Measurements from ENCODE around the gene ASB8. TPM values are rescaled to one million over a fixed set of nuclear protein-coding genes. Genes with fewer than 3 reads are reported as not detected.
A peak's percentile ranks its signal among the peaks of the same experiment; 100 is the strongest.
"Not testable (repeated sequence)": the region's sequence is repeated elsewhere in the genome, so short reads cannot be mapped to it uniquely, and the experiment has no call there.

ASB8 gene
- total RNA-seq, 2 donors from 2014 or later, result 35.7 to 68.6 TPM

- H3K4me3 ChIP-seq, result no peak overlapping the region
- peaks cover 89% of the 10 kb centered on the region for H3K36me3 ChIP-seq
- no peaks in the 10 kb centered on the region for H3K27me3 ChIP-seq
- peaks cover 0 to 15% of the 10 kb centered on the region in 2 donors for H3K4me1 ChIP-seq
- no peak for DNase-seq (ENCODE audit: low spot score)
- H3K27ac ChIP-seq, result no peak overlapping the region
- H3K9me3 ChIP-seq, result no peaks in the 10 kb centered on the region
- TF ChIP-seq CTCF (IDR thresholded peaks at IDR 0.05), result no peak
Observed at GRCh38 chr12:48131517-48131916, 25.8 kb downstream of the ASB8 start.

GRCh38 chr12:48129376-48129775 lies 27.9 kb downstream of the ASB8 start:
- Histone ChIP-seq H3K4me1 (peaks cover 0 to 18% of the 10 kb centered on the region in 2 donors), H3K36me3 (peaks cover 86% of the 10 kb centered on the region), H3K4me3 (no peak overlapping the region), H3K9me3 (no peaks in the 10 kb centered on the region), H3K27me3 (no peaks in the 10 kb centered on the region), H3K27ac (no peak overlapping the region)
- no peak for TF ChIP-seq CTCF (IDR thresholded peaks at IDR 0.05)
- no peak for DNase-seq (ENCODE audit: low spot score)

- H3K27ac ChIP-seq, result no peak overlapping the region
Observed at GRCh38 chr12:48128800-48129199, 28.5 kb downstream of the ASB8 start.

GRCh38 chr12:48126953-48127630 lies 30.2 kb downstream of the ASB8 start:
- H3K27ac ChIP-seq, result peak overlapping the region in 1 of 2 donors; percentile 81
- peaks cover 0 to 29% of the 10 kb centered on the region in 2 donors for H3K4me1 ChIP-seq
- H3K36me3 ChIP-seq, result peaks cover 81% of the 10 kb centered on the region
- no peaks in the 10 kb centered on the region for H3K9me3 ChIP-seq
- no peak overlapping the region for H3K4me3 ChIP-seq
- DNase-seq (ENCODE audit: low spot score), result no peak
- H3K27me3 ChIP-seq, result no peaks in the 10 kb centered on the region
- TF ChIP-seq CTCF (IDR thresholded peaks at IDR 0.05), result no peak

More at GRCh38 chr12:48128800-48129199, 28.5 kb downstream of the ASB8 start:
- peaks cover 86% of the 10 kb centered on the region for H3K36me3 ChIP-seq
- DNase-seq (ENCODE audit: low spot score), result no peak
- H3K4me1 ChIP-seq, result peaks cover 0 to 22% of the 10 kb centered on the region in 2 donors
- H3K4me3 ChIP-seq, result no peak overlapping the region
- H3K27me3 ChIP-seq, result no peaks in the 10 kb centered on the region
- H3K9me3 ChIP-seq, result no peaks in the 10 kb centered on the region
- no peak for TF ChIP-seq CTCF (IDR thresholded peaks at IDR 0.05)

- no peaks in the 10 kb centered on the region for H3K9me3 ChIP-seq
- H3K27ac ChIP-seq, result peak overlapping the region; percentile 20 to 81
- no peak for TF ChIP-seq CTCF (IDR thresholded peaks at IDR 0.05)
- no peaks in the 10 kb centered on the region for H3K27me3 ChIP-seq
- peaks cover 0 to 37% of the 10 kb centered on the region in 2 donors for H3K4me1 ChIP-seq
- no peak for DNase-seq (ENCODE audit: low spot score)
- peaks cover 70% of the 10 kb centered on the region for H3K36me3 ChIP-seq
- H3K4me3 ChIP-seq, result no peak overlapping the region
Observed at GRCh38 chr12:48125985-48126384, 31.3 kb downstream of the ASB8 start.

GRCh38 chr12:48125542-48125941 lies 31.8 kb downstream of the ASB8 start:
- DNase-seq (ENCODE audit: low spot score); H3K9me3 ChIP-seq; H3K4me3 ChIP-seq; H3K27me3 ChIP-seq: not testable (repeated sequence)
- Histone ChIP-seq H3K36me3 (peaks cover 66% of the 10 kb centered on the region), H3K4me1 (peaks cover 0 to 41% of the 10 kb centered on the region in 2 donors), H3K27ac (peak overlapping the region; percentile 20 to 81)
